Posterior vena cava (tissue), 2 donors: ENCODE data around the gene SLC36A1. TPM values are rescaled to one million over a fixed set of nuclear protein-coding genes. Genes with fewer than 3 reads are reported as not detected.

Experiments
- DNase-seq: peaks from one replicate; pipeline ENCODE4 v3.0.0-alpha.2; 2020; ENCODE audit warnings: low spot score
- intact Hi-C, 2 donors: fragments of 100-400 bp; cut with DNase I; formaldehyde crosslinking; loops; one replicate each; pipeline versions ENCODE4 v1.14.1 to v1.14.2; 2022 to 2023
- total RNA-seq, 2 donors: library from RNA; stranded (reverse); fragmentation: NEBNext Ultra II Directional; extraction: Animal tissue kit (Norgen Biotek cat#: 25700); gene quantifications; one replicate each; pipeline ENCODE4 v1.2.1, GENCODE V29; 2021
- donor health status: DM: yes; HTN: yes; CAD: no.
- donor health status: DM: yes; HTN: yes; CAD: no.

SLC36A1 gene
- total RNA-seq, 2 donors from 2014 or later: 15.3 to 15.6 TPM

DNA sequence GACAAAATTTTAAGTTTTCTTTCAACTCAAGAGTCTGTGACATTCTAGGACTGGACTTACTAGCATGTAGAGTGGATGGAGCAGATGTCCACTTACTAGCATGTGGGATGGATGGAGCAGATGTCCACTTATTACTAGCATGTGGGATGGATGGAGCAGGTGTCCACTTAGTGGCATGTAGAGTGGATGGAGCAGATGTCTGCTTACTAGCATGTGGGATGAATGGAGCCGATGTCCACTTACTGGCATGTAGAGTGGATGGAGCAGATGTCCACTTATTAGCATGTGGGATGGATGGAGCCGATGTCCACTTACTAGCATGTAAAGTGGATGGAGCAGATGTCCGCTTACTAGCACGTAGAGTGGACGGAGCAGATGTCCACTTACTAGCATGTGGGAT, 2.4 kb downstream of the SLC36A1 start:
- intact Hi-C loops: loop anchor here (2.0 to 10.0 kb wide), 5 partner anchors 55 to 295 kb away; no protein-coding TSS in a partner anchor
- DNase-seq: no peak

DNA sequence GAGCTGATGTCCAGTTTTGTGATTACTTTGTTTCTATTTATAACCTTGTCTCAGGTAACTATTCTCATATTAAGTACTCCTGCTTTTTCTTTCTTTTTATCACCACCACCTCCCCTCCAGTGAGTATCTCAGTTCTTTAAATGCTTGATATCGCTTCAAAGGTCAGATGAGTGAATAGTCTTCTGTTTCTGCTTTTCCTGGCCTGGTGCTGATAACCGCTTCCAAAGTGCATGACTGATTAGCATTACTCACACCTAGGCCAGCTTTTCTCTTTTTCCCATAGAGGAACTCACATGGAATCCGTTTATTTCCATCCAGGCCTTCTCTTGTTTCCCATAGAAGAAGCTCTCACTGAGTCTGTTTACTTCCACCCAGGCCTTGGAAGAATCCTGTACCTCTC, 3.2 kb downstream of the SLC36A1 start:
- intact Hi-C loops: no loop called here
- DNase-seq: no peak

DNA sequence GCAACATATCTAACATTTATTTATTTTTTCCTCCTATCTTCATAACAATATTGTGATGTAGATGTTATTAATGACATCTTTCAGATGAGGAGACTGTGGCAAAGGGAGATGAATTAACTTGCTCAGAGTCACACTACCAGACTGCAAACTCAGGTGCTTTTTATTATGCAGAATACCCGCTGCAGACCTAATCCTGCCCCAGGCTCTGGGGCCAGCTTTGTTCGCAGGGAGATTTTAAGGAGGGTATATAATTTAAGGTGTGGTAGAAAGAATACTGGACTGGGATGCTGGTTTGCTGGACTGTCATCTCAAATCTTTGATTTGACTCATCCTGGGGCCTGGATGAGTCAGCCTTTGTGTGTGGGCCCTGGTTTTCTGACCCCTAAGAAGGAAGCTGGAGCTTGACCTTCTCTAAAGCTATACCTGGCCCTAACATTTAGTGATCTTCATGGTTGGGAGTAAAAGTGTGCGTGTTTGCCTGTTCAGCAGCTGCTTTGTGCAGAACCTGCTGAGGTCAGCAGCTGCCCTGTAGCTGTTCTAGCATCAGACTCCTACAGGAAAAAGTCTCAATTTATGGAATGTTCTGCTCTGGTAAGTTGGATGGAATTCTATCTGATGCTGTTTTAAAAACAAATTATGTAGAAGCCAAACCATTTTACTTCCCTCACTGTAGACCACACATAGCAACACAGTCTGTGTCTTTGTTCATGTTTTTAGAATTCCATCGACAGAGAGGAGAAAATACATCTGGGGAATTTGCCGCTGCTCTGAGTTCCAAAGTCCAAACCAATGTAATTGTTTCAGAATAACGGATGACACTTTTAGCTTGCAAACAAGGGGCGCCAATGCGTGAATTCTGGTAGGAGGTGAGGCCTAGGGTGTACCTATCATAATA, 4.5 kb downstream of the SLC36A1 start:
- no peak for DNase-seq
- intact Hi-C loops: no loop called here

DNA sequence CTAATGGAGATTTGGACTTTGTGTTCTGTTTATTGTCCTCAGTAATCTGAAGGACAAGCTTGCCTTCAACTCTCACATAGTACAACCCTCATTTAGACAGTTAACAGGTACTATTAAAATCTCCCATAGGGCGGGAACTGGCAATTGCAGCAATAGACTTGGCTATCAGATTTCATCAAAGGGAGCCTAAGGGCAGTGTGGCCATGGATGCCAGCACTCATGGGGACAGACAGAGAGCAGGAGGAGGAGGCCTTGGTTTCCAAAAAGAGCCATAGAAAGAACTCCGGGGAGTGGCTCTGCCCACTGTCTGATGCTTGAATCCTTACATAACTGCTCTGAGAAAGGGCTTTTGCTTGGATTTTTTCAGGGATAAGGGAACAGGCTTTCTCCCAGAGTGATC, 6.8 kb downstream of the SLC36A1 start:
- DNase-seq: no peak
- intact Hi-C loops: no loop called here

DNA sequence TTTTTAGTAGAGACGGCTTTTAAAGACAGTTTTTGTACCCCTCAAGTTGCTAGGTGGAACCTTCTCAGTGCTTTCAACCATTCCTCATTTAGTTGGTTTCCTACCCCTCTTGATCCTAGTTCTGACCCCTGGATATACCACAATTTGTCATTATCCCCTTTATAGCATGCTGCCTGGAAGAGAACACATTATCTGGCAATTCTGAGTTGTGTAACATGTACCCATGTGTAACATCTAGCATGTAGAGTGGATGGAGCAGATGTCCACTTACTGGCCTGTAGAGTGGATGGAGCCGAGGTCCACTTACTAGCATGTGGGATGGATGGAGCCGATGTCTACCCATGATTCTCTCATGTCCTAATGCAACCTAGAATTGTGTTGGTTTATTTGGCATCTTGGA, 7.5 kb downstream of the SLC36A1 start:
- intact Hi-C loops: no loop called here
- no peak for DNase-seq

DNA sequence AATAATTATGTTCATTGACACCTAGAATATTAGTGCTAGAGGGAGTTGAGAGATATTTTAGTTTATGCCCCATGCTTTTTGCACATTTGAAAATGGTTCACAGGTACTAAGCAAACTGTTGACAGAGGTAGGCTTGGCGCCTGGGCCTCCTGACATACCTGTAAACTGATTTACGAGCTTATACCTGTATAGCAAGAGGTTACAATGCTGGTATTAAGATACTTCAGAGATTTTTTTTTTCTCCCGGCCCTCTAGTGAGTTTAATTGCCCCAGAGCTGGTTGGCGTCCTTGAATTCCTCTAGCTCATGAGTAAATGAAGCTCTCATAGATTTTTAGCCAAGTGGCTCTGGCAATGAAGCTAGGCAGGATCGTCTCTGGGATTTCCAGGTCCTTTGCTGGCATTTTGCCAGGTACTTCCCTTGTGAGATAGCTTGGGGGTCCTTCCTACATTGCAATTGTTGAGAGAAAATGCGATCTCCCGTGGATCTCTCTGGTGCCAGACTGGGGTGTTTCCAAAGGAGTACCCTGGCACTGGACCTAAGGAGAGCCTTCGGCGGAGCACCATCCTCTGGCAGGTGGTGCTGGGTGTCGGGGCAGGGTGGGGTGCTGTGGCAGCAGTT, 9.0 kb downstream of the SLC36A1 start:
- intact Hi-C loops: no loop called here
- no peak for DNase-seq

DNA sequence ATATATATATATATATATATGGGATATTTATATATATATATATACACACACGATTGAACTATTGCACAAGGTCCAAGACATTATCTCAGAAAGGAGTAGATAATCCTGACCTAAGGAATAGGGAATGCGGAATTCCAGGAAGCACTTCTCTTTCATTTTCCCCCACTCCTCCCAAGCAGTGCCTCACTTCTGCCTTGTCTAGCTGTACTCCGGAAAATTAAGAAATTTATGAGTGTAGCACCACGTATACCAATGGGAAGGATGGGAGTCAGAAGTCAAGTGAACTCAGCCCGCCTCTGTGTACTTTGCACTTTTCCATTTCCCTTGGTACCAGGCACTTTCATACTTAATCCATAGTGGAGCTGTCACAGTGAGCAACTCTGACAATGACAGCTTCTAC, 10.9 kb downstream of the SLC36A1 start:
- intact Hi-C loops: no loop called here

DNA sequence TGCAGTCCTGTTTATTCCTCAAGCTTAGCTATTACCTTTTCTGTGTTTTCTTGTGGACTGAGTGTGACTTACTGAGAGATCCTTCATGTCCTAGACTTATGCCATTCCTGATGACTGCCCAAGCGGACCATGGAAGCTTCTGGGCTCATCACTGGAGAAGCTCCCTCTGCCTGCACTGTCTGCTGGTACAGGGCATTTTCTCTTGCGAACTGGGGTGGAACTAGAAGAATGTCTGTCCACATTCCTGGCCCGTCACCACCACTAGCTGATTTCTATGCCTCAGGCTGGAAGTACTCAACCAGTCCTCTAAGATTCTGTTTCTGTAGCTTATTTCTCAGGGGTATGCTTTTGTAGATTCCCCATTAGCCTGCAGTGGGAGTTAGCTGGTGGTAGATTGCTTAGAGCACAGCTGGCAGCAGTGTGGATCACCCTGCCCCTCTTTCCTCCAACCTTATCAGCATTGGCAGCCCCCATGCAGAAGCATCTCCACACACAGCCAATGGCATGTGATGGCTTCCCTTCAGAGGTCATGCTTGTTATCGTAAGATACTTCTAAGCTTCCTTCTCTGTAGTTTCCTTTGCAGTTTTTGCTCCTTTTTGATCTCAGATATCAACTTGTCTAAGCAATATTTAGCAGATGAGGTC, 12.4 kb downstream of the SLC36A1 start:
- intact Hi-C loops: no loop called here
- DNase-seq: no peak

More for the DNA sequence above, 10.9 kb downstream of the SLC36A1 start:
- DNase-seq: no peak

DNA sequence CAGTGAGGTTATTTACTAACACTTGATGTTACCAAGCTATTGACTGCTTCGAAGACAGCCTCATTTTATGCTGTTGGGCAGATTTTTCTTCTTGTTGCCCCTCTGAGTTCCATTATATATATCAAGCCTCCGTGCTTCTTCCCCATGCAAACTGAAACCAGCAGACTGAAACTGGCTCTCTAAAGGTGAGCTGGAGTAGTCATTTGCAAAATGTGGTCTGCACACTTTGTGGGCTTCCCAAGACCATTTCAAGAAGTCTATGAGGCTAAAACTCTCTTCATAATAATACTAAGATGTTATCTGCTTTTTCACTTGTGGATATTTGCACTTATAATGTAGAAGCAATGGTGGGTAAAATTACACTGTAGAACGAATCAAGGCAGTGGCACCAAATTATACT, 13.9 kb downstream of the SLC36A1 start:
- DNase-seq: no peak
- intact Hi-C loops: no loop called here

DNA sequence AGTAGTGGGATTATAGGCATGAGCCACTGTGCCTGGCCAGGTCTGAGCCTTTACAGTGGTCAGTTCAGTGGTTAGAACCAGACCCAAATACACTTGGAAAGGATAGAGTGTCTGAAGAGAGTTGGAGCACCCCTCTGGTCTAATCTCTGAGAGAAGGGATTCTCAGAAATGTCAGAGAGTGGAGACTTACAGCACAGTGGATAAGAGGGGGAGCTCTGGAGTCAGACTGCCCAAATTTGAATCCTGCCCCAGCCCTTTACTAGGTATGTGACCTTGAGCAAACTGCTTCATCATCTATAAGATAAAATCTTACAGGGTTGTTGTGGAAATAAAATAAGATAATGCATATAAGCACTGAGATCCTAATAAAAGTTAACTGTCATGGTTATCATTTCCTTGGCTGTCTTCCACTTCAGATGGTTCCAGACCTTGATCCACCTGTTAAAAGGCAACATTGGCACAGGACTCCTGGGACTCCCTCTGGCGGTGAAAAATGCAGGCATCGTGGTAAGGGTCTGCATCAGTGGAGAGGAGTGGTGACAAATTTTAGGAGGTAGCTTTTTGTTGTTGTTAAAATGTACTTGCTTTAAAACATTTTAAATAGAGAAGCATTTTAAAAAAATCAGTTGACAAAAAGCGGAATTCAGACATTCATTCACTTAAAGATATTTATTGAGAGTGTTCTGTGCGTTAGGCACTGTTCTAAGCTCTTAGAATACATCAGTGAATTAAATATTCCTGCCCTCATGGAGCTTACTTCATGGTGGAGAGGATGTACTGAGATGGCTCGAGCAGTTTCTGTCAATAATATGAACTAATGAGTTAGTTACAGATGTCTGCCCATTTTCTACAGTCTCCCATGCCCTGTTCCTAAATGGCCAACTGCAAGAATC, 16.0 kb downstream of the SLC36A1 start:
- intact Hi-C loops: no loop called here
- no peak for DNase-seq

DNA sequence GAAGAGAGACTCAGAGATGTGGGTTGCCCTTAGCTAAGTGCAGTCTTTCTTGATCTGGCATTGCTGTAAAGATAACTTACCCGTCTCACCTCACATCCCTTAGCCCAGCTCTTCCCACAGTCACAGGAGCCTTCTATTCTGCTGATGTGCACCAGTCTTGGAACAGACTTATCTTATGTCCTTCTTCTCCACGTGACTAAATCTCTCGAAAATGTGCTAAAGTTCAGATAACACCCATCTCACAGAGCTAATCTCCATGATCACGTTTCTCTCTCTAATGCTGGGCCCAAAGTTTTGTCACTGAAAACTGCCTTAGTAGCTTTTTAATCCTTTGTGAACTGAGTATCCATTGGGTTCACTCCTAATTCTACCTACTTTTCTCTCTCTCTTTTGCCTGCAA, 16.7 kb downstream of the SLC36A1 start:
- intact Hi-C loops: no loop called here
- DNase-seq: no peak

DNA sequence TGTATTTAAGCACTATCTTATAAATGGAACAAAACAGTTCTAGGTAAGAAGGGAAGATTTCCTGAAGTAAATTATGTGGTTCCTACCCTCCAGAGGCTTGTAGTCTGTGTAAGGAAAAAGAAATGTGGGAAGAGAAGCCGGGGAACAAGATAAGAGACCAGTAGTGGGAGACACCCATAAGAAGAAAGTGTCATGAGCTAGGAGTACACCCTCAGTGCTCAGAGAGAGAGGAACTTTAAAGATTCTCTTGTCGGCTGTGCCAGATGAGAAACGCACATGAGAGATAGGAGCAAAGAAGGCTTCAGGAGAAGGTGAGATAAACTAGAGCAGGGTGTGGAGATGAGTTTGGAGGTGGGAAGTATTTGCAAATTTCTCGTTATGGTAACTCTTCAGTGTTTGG, 18.1 kb downstream of the SLC36A1 start:
- intact Hi-C loops: no loop called here
- DNase-seq: no peak

DNA sequence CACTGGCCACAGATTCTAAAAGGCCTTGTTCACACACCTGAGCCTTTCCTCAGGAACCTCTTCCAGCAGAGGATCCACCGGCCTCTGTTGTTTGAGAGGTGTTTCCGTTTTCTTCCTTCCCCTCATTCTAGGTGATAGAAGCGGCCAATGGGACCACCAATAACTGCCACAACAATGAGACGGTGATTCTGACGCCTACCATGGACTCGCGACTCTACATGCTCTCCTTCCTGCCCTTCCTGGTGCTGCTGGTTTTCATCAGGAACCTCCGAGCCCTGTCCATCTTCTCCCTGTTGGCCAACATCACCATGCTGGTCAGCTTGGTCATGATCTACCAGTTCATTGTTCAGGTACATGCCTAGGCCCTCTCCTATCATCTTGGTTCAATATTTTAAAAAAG, 20.2 kb downstream of the SLC36A1 start:
- intact Hi-C loops: no loop called here
- DNase-seq: no peak

DNA sequence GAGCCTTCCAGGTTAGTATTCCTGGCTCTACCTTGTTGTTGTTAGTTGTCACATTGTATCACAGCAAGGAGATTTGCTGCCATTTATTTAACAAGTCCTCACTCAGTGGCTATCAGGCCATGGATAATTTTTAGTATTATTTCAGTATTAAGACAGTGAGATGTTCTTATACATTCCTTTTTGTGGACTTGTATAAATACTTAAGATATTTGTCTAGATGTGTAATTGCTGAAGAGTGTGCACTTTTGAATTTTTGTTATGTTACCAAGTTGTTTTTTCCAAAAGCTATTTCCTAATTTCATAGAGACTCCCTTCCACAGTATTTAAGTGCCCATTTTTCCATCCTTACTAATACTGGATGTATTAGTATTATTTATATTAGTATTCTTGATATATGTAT, 22.0 kb downstream of the SLC36A1 start:
- DNase-seq: no peak
- intact Hi-C loops: no loop called here

DNA sequence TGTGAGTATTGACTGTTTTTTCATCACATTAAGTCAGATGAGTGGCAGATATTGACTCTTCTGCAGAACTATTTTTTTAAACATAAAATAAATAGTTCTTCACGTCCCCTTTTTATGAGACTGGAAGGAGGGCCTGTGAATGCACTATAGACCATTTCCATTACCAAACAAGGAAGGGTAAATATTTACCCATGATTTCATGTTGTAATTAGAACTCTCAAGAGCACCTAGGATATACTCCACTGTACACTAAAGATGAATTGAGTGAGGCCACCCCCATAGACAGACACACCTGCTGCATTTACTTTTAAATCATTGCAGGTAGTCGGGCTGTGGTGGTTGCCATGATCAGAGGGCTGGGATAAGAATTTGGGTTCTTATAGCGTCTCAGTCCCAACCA, 22.6 kb downstream of the SLC36A1 start:
- intact Hi-C loops: no loop called here

DNA sequence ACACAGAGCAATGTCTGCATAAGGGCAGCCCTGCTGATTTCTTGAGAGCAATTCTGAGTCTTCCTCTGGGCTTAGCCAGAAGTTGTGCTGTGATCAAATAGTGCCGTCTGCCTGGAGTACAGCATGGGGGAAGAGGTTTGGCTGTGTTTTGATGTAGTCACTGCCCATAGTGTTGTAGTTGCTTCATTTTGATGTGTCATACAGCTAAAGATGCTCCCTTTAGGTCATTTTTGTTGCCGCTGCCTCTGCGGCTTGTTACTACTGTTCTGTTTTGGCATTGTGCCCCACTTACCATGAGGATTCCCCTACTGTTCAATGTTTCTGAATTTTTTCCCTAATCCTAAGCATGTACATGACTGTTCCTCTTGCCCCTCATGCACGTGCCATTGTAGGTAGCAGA, 23.0 kb downstream of the SLC36A1 start:
- no peak for DNase-seq
- intact Hi-C loops: no loop called here

More for the DNA sequence above, 22.6 kb downstream of the SLC36A1 start:
- no peak for DNase-seq

DNA sequence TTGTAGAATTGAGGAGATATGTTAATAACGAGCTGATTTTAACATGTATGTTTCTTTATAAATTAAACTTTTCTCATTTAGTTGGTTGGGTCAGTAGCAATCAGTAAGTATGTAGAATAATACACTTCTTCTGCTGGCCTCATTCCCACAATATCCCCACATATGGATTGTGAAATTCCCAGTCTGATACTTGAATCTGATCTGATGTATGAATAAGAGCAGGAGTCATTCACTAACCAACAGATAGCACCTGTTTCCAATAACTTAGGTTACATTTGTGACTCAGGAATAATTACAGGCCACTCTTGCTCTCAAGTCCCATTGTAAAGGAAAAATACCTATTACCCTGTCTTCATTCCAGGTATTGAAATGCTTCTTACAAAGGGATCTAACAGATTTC, 23.9 kb downstream of the SLC36A1 start:
- no peak for DNase-seq
- intact Hi-C loops: no loop called here

DNA sequence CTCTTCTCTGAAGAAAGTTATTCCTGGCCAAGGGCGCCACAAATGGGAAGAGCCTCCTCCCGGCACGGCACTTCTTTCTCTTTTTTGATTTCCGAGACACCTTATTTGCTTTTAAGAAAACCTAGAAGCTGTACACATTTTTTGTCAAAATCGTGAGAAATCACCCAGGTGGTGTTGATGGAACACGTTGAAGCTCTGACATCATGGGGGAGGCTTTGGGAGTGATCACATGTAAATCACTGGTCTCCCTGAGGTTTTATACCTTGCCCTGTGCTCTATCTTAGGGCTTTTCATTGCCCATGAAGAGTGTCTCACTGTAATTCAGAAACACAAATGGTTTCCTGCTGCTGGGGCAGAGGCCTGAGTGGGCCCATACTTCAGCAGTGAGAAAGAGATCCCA, 27.4 kb downstream of the SLC36A1 start:
- intact Hi-C loops: no loop called here
- no peak for DNase-seq

DNA sequence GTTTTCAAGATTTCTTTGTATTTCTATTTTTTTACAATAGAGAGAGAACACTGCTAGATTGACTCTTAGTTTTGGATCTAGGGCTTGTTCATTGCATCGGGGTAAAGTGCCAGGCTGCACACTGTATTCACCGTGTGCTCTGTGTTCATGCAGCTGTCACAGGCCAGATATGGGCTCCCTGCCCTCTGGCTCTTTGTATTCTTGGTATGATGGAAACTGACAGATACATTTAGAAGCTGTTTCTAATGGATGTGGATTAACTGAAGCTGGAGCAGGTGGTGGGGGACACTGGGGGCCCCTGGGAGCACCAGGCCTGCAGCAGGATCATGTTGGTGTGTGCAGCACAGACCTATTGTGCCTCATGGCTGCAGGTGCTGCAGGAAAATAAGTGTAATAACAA, 28.0 kb downstream of the SLC36A1 start:
- intact Hi-C loops: no loop called here
- no peak for DNase-seq

DNA sequence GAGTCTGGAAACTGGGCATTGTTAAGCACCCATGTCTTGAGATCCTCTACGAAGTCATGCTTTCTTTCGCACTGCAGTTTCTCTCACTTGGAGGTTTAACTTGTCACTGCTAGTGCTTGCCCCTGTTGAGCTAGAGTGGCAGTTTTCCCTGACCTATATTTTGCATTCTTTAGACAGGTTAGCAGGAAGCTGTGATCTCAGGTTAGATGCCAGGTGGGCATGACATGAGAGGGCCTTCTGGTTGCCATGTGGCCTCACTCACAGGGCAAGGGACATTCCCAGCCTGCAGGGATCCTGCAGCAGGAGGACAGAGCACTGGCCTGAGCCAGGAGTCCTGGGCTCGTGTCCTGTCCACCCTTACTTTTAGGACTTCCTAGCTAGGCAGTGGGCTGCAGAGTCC, 28.6 kb downstream of the SLC36A1 start:
- DNase-seq: no peak
- intact Hi-C loops: no loop called here
